Epithelial cell of proximal tubule (primary cell): ENCODE data around the gene DUT. TPM values are rescaled to one million over a fixed set of nuclear protein-coding genes. Genes with fewer than 3 reads are reported as not detected.
A peak's percentile ranks its signal among the peaks of the same experiment; 100 is the strongest.

Source experiments
- DNase-seq: peaks from one replicate; pipeline ENCODE4 v3.0.0-alpha.2; 2011; ENCODE audit warnings: low read depth
- H3K4me3 ChIP-seq: 2 replicates; pipeline ENCODE4 v1.5.1; 2011; ENCODE audit warnings: low read depth, mild to moderate bottlenecking, low read length
- CTCF ChIP-seq: conservative IDR thresholded peaks from 2 replicates; pipeline ENCODE4 v1.5.1; 2012; ENCODE audit warnings: low read depth, mild to moderate bottlenecking, low read length
- total RNA-seq: library from RNA; depleted of rRNA; stranded (reverse); fragments of >200 nt; gene quantifications from 2 replicates; pipeline ENCODE4 v1.2.3, GENCODE V29; 2015

The DUT gene
- total RNA-seq, result 158 and 168 TPM in 2 replicates

- TF ChIP-seq CTCF, result no peak
- H3K4me3 ChIP-seq, result peak within 1 kb of the TSS; percentile 78
- peak; percentile 2 for DNase-seq
These were observed at the start of gene DUT for GRCh38 chr15:48330855-48331795. DUT (plus strand) TSS chr15:48331429; CDS start chr15:48331516, 87 bp downstream.

GRCh38 chr15:48281674-48282073 is 49.6 kb upstream of the DUT start:
- H3K4me3 ChIP-seq, result no peak overlapping the region
- no peak for TF ChIP-seq CTCF
- no peak for DNase-seq

GRCh38 chr15:48282216-48282615 is 49.0 kb upstream of the DUT start:
- no peak for DNase-seq
- no peak for TF ChIP-seq CTCF
- no peak overlapping the region for H3K4me3 ChIP-seq

- H3K4me3 ChIP-seq, result no peak overlapping the region
- no peak for DNase-seq
- TF ChIP-seq CTCF, result no peak
These were observed 47.7 kb upstream of the DUT start for GRCh38 chr15:48283396-48284145.

- H3K4me3 ChIP-seq, result peak overlapping the region; percentile 23
- TF ChIP-seq CTCF, result peak; percentile 71
- peak; percentile 25 for DNase-seq
These were observed 45.7 kb upstream of the DUT start for GRCh38 chr15:48285329-48286214.

- TF ChIP-seq CTCF, result no peak
- no peak overlapping the region for H3K4me3 ChIP-seq
- DNase-seq, result no peak
These were observed 41.6 kb upstream of the DUT start for GRCh38 chr15:48289628-48290027.
